PC-3 (cell line): ENCODE measurements around the gene ADAM15.

ENCODE experiments used
- EZH2 ChIP-seq: fragments of 300-600 bp; sonication (generic); IDR thresholded peaks from one replicate; pipeline ENCODE4 v1.6.1; 2017; ENCODE audit warnings: antibody characterized with exemption, mild to moderate bottlenecking, low read length; ENCODE audit not compliant: unreplicated experiment
- EZH2phosphoT487 ChIP-seq: fragments of 300-600 bp; sonication (generic); IDR thresholded peaks from 2 replicates; pipeline ENCODE4 v1.6.1; 2018; ENCODE audit warnings: mild to moderate bottlenecking, antibody characterized with exemption, low read length, borderline replicate concordance
- TF ChIP-seq, protein P1 (sequence below): fragments of 300-600 bp; sonication (generic); conservative IDR thresholded peaks from 2 replicates; pipeline ENCODE4 v1.5.1; 2017; ENCODE audit warnings: antibody characterized with exemption, low read depth, mild to moderate bottlenecking, low read length

- TF ChIP-seq, protein P1, sequence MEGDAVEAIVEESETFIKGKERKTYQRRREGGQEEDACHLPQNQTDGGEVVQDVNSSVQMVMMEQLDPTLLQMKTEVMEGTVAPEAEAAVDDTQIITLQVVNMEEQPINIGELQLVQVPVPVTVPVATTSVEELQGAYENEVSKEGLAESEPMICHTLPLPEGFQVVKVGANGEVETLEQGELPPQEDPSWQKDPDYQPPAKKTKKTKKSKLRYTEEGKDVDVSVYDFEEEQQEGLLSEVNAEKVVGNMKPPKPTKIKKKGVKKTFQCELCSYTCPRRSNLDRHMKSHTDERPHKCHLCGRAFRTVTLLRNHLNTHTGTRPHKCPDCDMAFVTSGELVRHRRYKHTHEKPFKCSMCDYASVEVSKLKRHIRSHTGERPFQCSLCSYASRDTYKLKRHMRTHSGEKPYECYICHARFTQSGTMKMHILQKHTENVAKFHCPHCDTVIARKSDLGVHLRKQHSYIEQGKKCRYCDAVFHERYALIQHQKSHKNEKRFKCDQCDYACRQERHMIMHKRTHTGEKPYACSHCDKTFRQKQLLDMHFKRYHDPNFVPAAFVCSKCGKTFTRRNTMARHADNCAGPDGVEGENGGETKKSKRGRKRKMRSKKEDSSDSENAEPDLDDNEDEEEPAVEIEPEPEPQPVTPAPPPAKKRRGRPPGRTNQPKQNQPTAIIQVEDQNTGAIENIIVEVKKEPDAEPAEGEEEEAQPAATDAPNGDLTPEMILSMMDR, result peak; percentile 97
- no peak for TF ChIP-seq EZH2
- TF ChIP-seq EZH2phosphoT487, result no peak; the same call in 1 of the 2 replicates
These were observed at the start of gene ADAM15 for GRCh38 chr1:155050560-155051341.
